A549 treated with ZK216348 at 1 μM for 4 hours (cell line): ENCODE results near the gene BMAL2. TPM values are rescaled to one million over a fixed set of nuclear protein-coding genes. Genes with fewer than 3 reads are reported as not detected.

Experiments
- total RNA-seq: library from RNA; stranded (reverse); fragments of 200-300 nt; extraction: Qiagen RNA extraction; gene quantifications from 5 replicates; pipeline ENCODE4 v1.2.3, GENCODE V29; 2022; ENCODE audit warnings: low read depth

The BMAL2 gene, protein sequence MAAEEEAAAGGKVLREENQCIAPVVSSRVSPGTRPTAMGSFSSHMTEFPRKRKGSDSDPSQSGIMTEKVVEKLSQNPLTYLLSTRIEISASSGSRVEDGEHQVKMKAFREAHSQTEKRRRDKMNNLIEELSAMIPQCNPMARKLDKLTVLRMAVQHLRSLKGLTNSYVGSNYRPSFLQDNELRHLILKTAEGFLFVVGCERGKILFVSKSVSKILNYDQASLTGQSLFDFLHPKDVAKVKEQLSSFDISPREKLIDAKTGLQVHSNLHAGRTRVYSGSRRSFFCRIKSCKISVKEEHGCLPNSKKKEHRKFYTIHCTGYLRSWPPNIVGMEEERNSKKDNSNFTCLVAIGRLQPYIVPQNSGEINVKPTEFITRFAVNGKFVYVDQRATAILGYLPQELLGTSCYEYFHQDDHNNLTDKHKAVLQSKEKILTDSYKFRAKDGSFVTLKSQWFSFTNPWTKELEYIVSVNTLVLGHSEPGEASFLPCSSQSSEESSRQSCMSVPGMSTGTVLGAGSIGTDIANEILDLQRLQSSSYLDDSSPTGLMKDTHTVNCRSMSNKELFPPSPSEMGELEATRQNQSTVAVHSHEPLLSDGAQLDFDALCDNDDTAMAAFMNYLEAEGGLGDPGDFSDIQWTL
- 13.0 to 21.7 TPM (median 20.2 TPM) in 5 replicates for total RNA-seq

DNA sequence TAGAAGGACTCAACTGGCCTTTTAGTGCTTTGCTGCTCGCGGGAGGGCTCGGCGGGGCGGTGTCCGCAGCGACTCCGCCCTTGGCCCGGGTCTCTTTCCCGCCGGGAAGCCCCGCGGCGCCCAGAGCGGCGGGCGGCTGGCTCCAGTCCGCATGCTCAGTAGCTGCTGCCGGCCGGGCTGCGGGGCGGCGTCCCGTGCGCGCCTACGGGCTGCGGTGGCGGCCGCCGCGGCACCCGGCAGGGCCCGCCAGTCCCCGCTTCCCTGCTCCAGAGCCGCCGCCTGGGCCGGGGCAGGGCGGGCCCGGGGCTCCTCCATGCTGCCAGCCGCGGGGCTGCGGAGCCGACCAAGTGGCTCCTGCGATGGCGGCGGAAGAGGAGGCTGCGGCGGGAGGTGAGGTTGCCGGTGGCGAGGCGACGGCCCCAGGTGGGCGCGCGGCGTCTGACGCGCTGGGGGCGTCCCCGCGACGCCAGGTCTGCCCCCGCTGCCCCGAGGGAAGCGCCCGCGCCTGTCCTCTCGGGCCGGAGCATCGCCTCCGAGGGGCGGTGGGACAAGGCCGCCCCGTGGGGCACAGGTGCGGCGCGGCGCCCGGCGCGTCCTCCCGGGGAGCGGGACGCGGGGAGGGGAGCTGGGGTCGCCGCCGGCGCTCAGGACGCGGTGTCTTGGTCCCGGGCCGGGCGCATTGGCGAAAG, at the start of gene BMAL2:
TSS of gene BMAL2 (plus strand) at position 123 of the 689 bp plus-strand sequence. CDS start at position 360, 237 bp downstream.

Other genes starting within 250 kb of the BMAL2 start
- gene STK38L, start 88.5 kb upstream of the BMAL2 start, total RNA-seq = 9.9 to 19.3 TPM (median 11.2 TPM) in 5 replicates
- 0.18 to 0.36 TPM in 2 of 5 replicates, not detected in the others for gene SMCO2, start 113.9 kb downstream of the BMAL2 start, total RNA-seq
- gene PPFIBP1, start 191.4 kb downstream of the BMAL2 start, total RNA-seq = 18.0 to 33.9 TPM (median 24.1 TPM) in 5 replicates